Neural progenitor cell (in vitro differentiated cells): ENCODE results near the gene KCTD11.
"Not testable (repeated sequence)": the region's sequence is repeated elsewhere in the genome, so short reads cannot be mapped to it uniquely, and the experiment has no call there.

ENCODE experiments used
- CTCF ChIP-seq: fragments of 200-600 bp; sonication (generic); IDR thresholded peaks from 2 replicates; pipeline ENCODE4 v1.5.1; 2017; ENCODE audit warnings: antibody characterized with exemption, mild to moderate bottlenecking
- EZH2 ChIP-seq: fragments of 200-600 bp; sonication (generic); IDR thresholded peaks from 2 replicates; pipeline ENCODE4 v1.6.1; 2017; ENCODE audit warnings: antibody characterized with exemption, mild to moderate bottlenecking, moderate library complexity

GRCh38 chr17:7335765-7336164, 16.2 kb upstream of the KCTD11 start:
- not testable (repeated sequence) for TF ChIP-seq CTCF, EZH2
